T-helper 2 cell (primary cell): ENCODE results near the gene GRAMD1B.
A peak's percentile ranks its signal among the peaks of the same experiment; 100 is the strongest.

Experiments
- DNase-seq, 5 experiments: peaks; one replicate each; pipeline versions ENCODE4 v3.0.0 to v3.0.0-alpha.2; 2012 to 2022

GRAMD1B gene

GRCh38 chr11:123588864-123589262 is 158.8 kb downstream of the GRAMD1B start:
- no peak for DNase-seq

- DNase-seq, result no peak
Observed at GRCh38 chr11:123590296-123590912, 160.3 kb downstream of the GRAMD1B start.

- DNase-seq, result no peak
Observed at GRCh38 chr11:123593570-123593969, 163.5 kb downstream of the GRAMD1B start.

- no peak for DNase-seq
Observed at GRCh38 chr11:123594188-123594901, 164.3 kb downstream of the GRAMD1B start.

- no peak for DNase-seq
Observed at GRCh38 chr11:123594921-123595320, 164.9 kb downstream of the GRAMD1B start.

GRCh38 chr11:123597859-123598258 is 167.8 kb downstream of the GRAMD1B start:
- no peak for DNase-seq

- DNase-seq, result no peak
Observed at GRCh38 chr11:123601136-123601535, 171.1 kb downstream of the GRAMD1B start.

- no peak for DNase-seq
Observed at GRCh38 chr11:123601743-123602142, 171.7 kb downstream of the GRAMD1B start.

GRCh38 chr11:123603666-123604065 is 173.6 kb downstream of the GRAMD1B start:
- DNase-seq, result no peak

GRCh38 chr11:123607781-123608180 is 177.7 kb downstream of the GRAMD1B start:
- DNase-seq, result no peak

GRCh38 chr11:123608371-123608770 is 178.3 kb downstream of the GRAMD1B start:
- DNase-seq, result no peak

- DNase-seq, result no peak
Observed at GRCh38 chr11:123608945-123609344, 178.9 kb downstream of the GRAMD1B start.

GRCh38 chr11:123611698-123612097 is 181.6 kb downstream of the GRAMD1B start:
- DNase-seq, result no peak

- no peak for DNase-seq
Observed at GRCh38 chr11:123616505-123617198, 186.6 kb downstream of the GRAMD1B start.

- DNase-seq, result no peak
Observed at GRCh38 chr11:123622576-123622975, 192.5 kb downstream of the GRAMD1B start.

- no peak for DNase-seq
Observed at GRCh38 chr11:123624974-123625373, 194.9 kb downstream of the GRAMD1B start.

- peak in 1 of 5 experiments; percentile 10 for DNase-seq
Observed at GRCh38 chr11:123628936-123629683, 199.0 kb downstream of the GRAMD1B start.

GRCh38 chr11:123630126-123630608 is 200.1 kb downstream of the GRAMD1B start:
- no peak for DNase-seq

- DNase-seq, result no peak
Observed at GRCh38 chr11:123640029-123640428, 210.0 kb downstream of the GRAMD1B start.

- peak in 2 of 5 experiments; percentile 15 to 47 for DNase-seq
Observed at GRCh38 chr11:123640677-123641494, 210.8 kb downstream of the GRAMD1B start.

- no peak for DNase-seq
Observed at GRCh38 chr11:123641495-123641840, 211.4 kb downstream of the GRAMD1B start.

- no peak for DNase-seq
Observed at GRCh38 chr11:123642435-123642834, 212.4 kb downstream of the GRAMD1B start.
